Measurements from ENCODE around the gene SPRR3.

GRCh38 chr1:152983234-152983633 lies 18.3 kb upstream of the SPRR3 start:
- TF ChIP-seq CTCF (conservative IDR thresholded peaks at IDR 0.05 in 1 of 2, IDR thresholded peaks at IDR 0.05 in 1 of 2; ENCODE audit: extremely low read depth in 1 of 2, insufficient read depth in 1 of 2, low read depth in 1 of 2, low read length in 2 of 2) = no peak
- no peak for TF ChIP-seq EZH2 (IDR thresholded peaks at IDR 0.05; ENCODE audit: borderline replicate concordance, low read length)

Data from mammary epithelial cell (primary cell).